Measurements from ENCODE around the gene LAX1.

The LAX1 gene

DNA sequence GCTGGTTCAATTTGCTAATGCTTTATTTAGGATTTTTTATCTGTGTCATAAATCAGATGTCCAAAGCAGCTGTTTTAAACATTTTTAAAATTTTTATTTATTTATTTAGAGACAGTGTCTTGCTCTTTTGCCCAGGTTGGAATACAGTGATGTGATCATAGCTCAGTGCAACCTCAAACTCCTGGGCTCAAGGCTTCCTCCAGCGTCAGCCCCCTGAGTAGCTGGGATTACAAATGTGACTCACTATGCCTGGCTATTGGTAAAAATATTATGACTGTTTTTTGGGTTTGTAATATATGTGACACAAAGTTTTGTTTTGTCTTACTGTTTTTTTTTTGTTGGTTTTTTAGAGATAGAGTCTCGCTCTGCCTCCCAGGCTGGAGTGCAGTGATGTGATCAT lies 42.2 kb downstream of the LAX1 start:
- Mint-ChIP-seq H3K4me1 (peaks cover 28% of the 10 kb centered on the region), H3K27me3 (no peaks in the 10 kb centered on the region), H3K27ac (no peak overlapping the region), H3K9me3 (no peaks in the 10 kb centered on the region), H3K36me3 (peaks cover 52% of the 10 kb centered on the region), H3K4me3 (no peak overlapping the region)
- CTCF ChIA-PET: no interaction called here
- no peak for DNase-seq

DNA sequence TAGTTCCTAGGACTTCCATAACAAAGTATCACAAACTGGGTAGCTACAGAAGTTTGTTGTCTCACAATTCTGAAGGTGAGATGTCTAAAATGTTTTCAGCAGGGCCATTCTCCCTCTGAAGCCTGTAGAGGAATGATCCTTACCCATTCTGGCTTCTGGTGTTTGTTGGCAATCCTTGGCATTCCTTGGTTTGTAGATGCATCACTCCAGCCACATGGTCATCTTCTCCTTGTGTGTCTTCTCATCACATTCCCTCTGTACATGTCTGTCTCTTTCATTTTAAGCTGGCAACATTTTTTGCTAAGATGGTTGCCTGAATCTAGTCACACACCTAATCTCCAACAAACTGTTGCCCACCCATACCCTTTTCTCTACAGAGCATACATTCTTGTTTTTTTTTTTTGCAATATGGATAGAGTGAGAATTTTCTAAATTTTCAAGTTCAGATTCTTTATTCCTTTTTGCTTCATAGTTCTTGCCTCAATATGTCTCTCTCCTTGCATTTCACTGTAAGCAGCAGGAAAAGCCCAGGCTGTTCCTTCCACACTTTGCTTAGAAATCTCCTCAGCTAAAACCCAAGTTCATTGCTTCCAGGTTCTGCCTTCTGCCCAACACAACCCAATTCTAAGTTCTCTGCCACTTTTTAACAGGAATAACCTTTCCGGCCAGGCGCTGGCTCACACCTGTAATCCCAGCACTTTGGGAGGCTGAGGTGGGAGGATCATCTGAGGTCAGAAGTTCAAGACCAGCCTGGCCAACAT lies 48.8 kb downstream of the LAX1 start:
- CTCF ChIA-PET: no interaction called here
- H3K27me3 Mint-ChIP-seq: no peaks in the 10 kb centered on the region
- peaks cover 39% of the 10 kb centered on the region for H3K36me3 Mint-ChIP-seq
- no peak for DNase-seq
- H3K27ac Mint-ChIP-seq: no peak overlapping the region
- no peaks in the 10 kb centered on the region for H3K9me3 Mint-ChIP-seq
- H3K4me3 Mint-ChIP-seq: no peak overlapping the region
- peaks cover 3% of the 10 kb centered on the region for H3K4me1 Mint-ChIP-seq

- Mint-ChIP-seq H3K4me3 (no peak overlapping the region), H3K4me1 (no peaks in the 10 kb centered on the region), H3K27me3 (no peaks in the 10 kb centered on the region), H3K36me3 (peaks cover 49% of the 10 kb centered on the region), H3K27ac (no peak overlapping the region), H3K9me3 (no peaks in the 10 kb centered on the region)
- CTCF ChIA-PET: no interaction called here
- no peak for DNase-seq
Observed at GRCh38 chr1:203818399-203818798, 53.4 kb downstream of the LAX1 start.

- H3K36me3 Mint-ChIP-seq: peaks cover 57% of the 10 kb centered on the region
- H3K9me3 Mint-ChIP-seq: no peaks in the 10 kb centered on the region
- CTCF ChIA-PET: interaction anchor here (1.4 kb wide), 1 partner anchor 14 kb away, joined by 3 read pairs; no protein-coding TSS in a partner anchor
Observed at GRCh38 chr1:203823306-203823705, 58.3 kb downstream of the LAX1 start.

More at GRCh38 chr1:203823306-203823705, 58.3 kb downstream of the LAX1 start:
- H3K4me3 Mint-ChIP-seq: no peak overlapping the region
- no peak for DNase-seq
- H3K27me3 Mint-ChIP-seq: no peaks in the 10 kb centered on the region
- H3K4me1 Mint-ChIP-seq: peaks cover 4% of the 10 kb centered on the region
- H3K27ac Mint-ChIP-seq: no peak overlapping the region

Data from activated naive CD4-positive, alpha-beta T cell treated with anti-CD3 and anti-CD28 coated beads, Interleukin-2, amount 10 ng/mL, durations not matched to agents 7 days and 5 days (primary cell).